Head of caudate nucleus (tissue), 42 donors: Measurements from ENCODE around the gene GPR62.

Experiments
- DNase-seq, 42 donors: peaks; one replicate each; pipeline versions ENCODE4 v3.0.0 to v3.0.0-alpha.2; 2020 to 2021; ENCODE audit warnings: mixed read lengths in 7 of 42
- intact Hi-C: fragments of 100-400 bp; cut with DNase I; formaldehyde crosslinking; loops from one replicate; pipeline ENCODE4 v1.15.0; 2022

Gene GPR62

GRCh38 chr3:51937014-51937413, 18.2 kb upstream of the GPR62 start:
- peak in 4 of 42 donors; percentile 8 to 32 (median 12) for DNase-seq
- intact Hi-C loops: no loop called here

DNA sequence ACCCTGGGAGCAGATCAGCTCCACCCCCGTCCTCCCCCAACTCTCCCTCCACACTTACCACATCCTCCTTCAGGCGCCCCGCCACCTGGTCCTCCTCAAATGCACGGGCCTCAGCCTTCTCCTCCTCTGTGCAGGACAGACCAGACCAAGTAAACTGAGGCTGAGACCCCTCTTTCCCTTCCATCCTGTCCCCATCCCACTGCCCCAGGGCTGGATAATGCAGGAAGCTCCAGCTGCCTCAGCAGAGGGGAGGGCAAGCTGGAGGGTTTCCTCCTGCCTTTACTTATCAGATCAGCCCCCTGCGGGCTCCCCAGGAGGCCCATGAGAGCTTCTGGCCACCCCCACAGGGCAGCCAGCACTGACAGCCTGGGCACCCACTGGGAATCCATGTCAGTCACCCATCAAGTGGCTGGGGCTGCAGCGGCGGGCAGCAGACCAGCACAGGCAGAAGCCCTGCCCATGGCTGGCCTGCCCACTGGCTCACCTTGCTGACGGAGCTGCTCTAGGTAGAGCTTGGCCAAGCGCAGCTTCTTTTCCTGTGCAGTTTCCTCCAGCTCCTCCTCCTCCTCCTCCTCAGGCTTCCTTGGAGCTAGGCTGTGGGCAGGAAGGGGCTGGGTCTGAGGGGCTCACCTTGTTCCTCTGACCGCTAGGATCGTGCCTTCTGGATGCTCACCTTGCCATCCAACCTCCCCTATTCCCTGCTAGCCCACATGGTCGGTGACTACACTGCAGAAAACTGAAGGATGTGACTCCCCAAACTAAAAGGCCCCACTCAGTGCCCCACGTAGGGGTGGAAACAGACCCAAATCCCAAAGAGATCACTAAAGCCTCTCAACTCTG, 17.4 kb upstream of the GPR62 start:
- DNase-seq: peak in 7 of 42 donors; percentile 5 to 32 (median 14)

GRCh38 chr3:51938780-51939425, 16.3 kb upstream of the GPR62 start:
- DNase-seq: peak in 2 of 42 donors; percentile 19
- intact Hi-C loops: no loop called here

More for the DNA sequence above, 17.4 kb upstream of the GPR62 start:
- intact Hi-C loops: no loop called here

- DNase-seq: peak in 2 of 42 donors; percentile 11 to 27
- intact Hi-C loops: loop anchor here (5.0 kb wide), 2 partner anchors 56 to 211 kb away; partner anchors contain the start of genes POC1A and RPL29
These were observed 14.3 kb upstream of the GPR62 start for GRCh38 chr3:51940648-51941462.

DNA sequence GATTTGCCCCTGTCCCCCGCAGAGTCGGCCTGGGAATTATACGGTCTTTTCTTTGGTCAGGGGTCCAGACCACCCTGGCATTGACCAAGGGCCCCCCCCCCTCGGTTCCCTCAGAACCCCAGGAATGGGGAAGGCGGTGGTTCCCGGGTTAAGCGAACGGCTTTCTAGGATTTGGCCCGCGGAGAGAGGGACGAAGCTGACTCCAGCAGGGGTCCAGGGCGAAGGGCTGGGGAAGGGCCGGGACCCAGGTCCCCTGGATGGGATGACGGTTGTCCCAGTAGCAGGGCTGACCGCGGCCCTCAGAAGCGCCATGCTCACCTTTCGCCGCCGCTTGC, 13.8 kb upstream of the GPR62 start:
- no peak for DNase-seq
- intact Hi-C loops: loop anchor here (5.0 kb wide), 2 partner anchors 56 to 211 kb away; partner anchors contain the start of genes POC1A and RPL29

GRCh38 chr3:51941798-51942602, 13.2 kb upstream of the GPR62 start, which contains the start of the genes PARP3 and RRP9:
TSS of gene PARP3 (plus strand) at chr3:51942363. CDS start at chr3:51943356, 993 bp downstream.
TSS of gene RRP9 (minus strand) at chr3:51941904. CDS start at chr3:51941867, 37 bp downstream.
- intact Hi-C loops: loop anchor here (2.0 to 5.0 kb wide), 3 partner anchors 33 to 210 kb away; partner anchors contain the start of genes ABHD14A, ABHD14B, POC1A and RPL29
- peak; percentile 99 to 100 (median 100) for DNase-seq

DNA sequence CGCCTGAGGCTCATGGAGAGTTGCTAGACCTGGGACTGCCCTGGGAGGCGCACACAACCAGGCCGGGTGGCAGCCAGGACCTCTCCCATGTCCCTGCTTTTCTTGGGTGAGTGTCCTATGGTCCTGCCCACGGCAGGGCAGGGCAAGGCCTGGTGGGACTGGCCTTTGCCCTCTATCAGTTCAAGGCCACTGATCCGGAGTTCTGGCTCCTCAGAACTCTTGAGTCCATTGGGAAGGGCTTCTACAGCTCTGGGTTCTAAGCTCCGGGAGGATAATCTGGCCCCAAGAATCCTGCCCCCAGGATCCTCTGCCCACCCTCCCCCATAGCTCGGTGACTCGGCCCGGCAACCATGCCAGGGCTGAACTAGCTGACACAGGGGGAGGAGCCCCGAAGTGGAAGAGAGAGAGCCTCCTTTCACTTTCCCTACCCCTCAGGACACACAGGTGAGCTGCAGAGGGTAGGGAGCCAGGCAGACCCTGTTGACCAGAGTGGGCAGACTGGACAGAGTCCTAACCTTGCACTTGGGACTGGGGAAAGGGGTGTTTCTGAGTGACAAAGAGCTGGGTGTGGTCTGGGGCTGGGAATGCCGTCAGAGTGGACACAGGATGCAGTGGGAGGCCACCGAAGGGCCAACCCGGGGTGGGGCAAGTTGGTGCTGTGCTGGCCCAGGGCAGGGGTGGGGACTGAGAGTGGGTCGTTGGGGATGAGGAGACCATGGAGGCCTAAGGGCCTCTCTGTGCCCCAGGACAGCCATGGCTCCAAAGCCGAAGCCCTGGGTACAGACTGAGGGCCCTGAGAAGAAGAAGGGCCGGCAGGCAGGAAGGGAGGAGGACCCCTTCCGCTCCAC, 12.4 kb upstream of the GPR62 start:
- DNase-seq: peak in 3 of 42 donors; percentile 17 to 31 (median 26)
- intact Hi-C loops: loop anchor here (2.0 to 5.0 kb wide), 3 partner anchors 32 to 209 kb away; partner anchors contain the start of genes ABHD14A, ABHD14B, POC1A and RPL29

GRCh38 chr3:51943451-51944391, 11.5 kb upstream of the GPR62 start:
- intact Hi-C loops: loop anchor here (2.0 to 5.0 kb wide), 3 partner anchors 31 to 209 kb away; partner anchors contain the start of genes ABHD14A, ABHD14B, POC1A and RPL29
- DNase-seq: peak in 2 of 42 donors; percentile 15 to 18

DNA sequence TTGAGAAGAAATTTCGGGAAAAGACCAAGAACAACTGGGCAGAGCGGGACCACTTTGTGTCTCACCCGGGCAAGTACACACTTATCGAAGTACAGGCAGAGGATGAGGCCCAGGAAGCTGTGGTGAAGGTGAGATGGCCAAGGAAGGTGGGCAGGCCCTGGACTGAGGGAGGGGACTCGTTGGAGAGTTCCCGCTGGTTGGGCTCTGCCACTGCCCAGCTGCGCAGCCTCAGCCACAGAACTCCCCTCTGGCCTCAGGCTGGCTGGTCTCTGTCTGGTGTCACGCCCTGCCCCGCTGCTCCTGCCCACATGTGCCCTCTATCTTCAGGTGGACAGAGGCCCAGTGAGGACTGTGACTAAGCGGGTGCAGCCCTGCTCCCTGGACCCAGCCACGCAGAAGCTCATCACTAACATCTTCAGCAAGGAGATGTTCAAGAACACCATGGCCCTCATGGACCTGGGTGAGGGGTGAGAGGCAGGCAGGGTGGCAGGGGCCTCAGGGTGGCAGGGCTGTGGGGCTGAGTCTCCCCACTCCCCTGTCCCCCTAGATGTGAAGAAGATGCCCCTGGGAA, 10.6 kb upstream of the GPR62 start:
- intact Hi-C loops: loop anchor here (5.0 kb wide), 2 partner anchors 53 to 208 kb away; partner anchors contain the start of genes POC1A and RPL29

DNA sequence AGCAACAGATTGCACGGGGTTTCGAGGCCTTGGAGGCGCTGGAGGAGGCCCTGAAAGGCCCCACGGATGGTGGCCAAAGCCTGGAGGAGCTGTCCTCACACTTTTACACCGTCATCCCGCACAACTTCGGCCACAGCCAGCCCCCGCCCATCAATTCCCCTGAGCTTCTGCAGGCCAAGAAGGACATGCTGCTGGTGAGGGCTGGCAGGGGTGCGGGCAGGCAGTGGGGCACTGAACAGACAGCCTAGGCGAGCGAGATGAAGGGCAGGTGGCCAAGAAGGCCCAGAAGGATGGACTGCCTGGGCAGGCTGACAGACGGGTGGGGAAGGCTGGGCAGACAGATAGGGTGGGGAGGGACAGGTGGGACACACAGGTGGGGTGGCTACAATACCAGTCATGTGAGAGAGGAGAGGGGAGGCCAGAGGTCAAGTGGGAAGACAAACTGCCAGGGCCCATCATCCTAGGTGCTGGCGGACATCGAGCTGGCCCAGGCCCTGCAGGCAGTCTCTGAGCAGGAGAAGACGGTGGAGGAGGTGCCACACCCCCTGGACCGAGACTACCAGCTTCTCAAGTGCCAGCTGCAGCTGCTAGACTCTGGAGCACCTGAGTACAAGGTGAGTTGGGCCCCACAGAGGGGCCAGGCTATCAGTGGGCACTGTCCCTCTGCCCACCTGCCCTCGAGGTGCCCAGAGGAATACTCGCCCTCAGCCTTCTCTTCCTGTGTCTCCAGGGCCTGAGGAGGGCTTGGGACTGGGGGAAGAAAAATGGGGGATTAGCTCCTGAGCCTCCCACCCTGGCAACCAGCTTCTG, 9.9 kb upstream of the GPR62 start:
- peak in 2 of 42 donors; percentile 3 to 10 for DNase-seq
- intact Hi-C loops: no loop called here

More for the DNA sequence above, 10.6 kb upstream of the GPR62 start:
- DNase-seq: peak in 2 of 42 donors; percentile 2 to 5

DNA sequence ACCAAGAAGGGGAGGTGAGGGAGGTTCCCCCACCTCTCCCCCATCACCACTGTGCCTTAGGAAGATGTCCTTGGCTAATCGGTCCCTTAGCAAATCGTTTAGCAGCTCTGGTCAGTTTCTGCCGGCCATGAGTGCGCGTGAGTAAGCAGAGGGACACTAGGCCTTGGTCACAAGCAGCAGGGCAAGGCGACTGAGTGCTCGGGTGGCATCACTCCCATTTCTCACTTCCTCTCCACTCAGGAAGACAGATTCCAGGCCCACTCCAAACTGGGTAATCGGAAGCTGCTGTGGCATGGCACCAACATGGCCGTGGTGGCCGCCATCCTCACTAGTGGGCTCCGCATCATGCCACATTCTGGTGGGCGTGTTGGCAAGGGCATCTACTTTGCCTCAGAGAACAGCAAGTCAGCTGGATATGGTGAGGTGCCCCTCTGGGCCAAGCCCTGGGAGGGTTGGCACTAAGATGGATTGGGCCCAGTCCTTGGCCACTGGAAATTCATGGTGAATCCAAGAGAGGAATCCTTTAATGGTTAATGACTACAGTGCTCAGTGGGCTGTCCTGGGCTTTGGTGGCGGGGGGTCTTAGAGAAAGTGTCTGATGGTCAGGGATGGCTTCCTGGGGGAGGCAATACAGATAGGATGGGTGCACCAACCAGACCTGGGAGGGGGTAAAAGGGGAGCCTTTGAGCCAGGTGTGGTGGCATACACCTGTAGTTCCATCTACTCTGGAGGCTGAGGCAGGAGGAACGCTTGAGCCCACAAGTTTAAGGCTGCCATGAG, 9.1 kb upstream of the GPR62 start:
- intact Hi-C loops: no loop called here
- DNase-seq: peak in 2 of 42 donors; percentile 5 to 8

DNA sequence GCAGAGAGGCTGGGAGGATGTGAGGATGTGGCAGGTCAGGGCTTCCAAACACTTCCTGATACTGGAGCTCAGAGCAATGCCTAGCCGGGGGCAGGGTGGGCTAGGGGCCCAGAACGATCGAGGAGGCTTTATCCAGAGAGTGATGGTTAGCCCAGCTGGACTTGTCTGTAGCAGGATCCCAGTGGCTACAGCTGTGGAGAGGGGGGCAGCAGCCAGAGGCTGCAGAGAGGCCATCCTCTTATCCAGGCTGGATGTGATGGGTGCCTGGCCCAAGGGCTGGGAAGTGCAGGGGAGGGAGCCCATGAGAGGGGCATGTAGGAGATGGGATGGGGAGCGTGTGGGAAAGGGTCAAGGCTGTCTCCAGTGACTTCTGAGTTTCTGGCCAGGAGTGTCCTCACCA, 8.4 kb upstream of the GPR62 start:
- intact Hi-C loops: no loop called here
- DNase-seq: peak in 2 of 42 donors; percentile 3 to 6

- no peak for DNase-seq
- intact Hi-C loops: no loop called here
These were observed 7.8 kb upstream of the GPR62 start for GRCh38 chr3:51947215-51947900.
